B cell (primary cell): ENCODE results near the gene IL11.

Experiments used
- EZH2 ChIP-seq: IDR thresholded peaks from 2 replicates; pipeline ENCODE4 v1.6.1; 2012; ENCODE audit warnings: borderline replicate concordance, low read depth, mild to moderate bottlenecking, moderate library complexity, low read length; ENCODE audit not compliant: insufficient read depth, poor library complexity, severe bottlenecking
- TF ChIP-seq, protein P1 (sequence below): fragments of 200-600 bp; IDR thresholded peaks from one replicate; pipeline ENCODE4 v1.8.0; 2022; ENCODE audit warnings: antibody characterized with exemption, mild to moderate bottlenecking

DNA sequence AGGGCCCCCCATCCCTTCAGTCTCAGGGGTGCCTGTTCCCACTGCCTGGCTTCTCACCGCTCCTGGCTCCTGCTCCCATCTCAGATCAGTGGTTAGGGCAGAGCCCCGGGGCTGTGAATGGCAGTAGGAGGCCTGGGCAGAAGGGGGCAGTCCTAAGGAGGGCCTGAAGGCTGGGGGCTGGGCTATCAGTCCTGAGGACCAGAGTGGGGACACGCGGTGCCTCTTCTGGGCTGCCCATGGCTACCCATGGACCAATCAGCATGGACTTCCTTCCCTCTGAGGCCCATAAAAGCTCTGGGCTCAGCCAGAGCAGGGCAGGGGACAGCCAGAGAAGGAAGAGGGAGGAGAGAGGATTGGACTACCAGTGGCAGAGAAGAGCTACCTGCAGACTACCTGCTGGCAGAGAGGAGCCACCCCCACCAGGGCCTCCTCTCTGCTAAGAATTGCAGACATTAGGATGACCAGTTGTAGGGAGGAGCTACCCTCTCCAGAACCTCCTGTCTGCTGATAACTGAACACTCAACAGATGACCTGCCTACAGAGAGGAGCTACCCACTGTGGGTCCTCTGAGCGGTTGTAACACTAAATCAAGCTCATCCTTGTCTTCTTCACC lies 49.5 kb upstream of the IL11 start:
- TF ChIP-seq, protein P1, sequence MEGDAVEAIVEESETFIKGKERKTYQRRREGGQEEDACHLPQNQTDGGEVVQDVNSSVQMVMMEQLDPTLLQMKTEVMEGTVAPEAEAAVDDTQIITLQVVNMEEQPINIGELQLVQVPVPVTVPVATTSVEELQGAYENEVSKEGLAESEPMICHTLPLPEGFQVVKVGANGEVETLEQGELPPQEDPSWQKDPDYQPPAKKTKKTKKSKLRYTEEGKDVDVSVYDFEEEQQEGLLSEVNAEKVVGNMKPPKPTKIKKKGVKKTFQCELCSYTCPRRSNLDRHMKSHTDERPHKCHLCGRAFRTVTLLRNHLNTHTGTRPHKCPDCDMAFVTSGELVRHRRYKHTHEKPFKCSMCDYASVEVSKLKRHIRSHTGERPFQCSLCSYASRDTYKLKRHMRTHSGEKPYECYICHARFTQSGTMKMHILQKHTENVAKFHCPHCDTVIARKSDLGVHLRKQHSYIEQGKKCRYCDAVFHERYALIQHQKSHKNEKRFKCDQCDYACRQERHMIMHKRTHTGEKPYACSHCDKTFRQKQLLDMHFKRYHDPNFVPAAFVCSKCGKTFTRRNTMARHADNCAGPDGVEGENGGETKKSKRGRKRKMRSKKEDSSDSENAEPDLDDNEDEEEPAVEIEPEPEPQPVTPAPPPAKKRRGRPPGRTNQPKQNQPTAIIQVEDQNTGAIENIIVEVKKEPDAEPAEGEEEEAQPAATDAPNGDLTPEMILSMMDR = no peak
- TF ChIP-seq EZH2 = no peak
